Measurements from ENCODE around the gene IQGAP3. TPM values are rescaled to one million over a fixed set of nuclear protein-coding genes. Genes with fewer than 3 reads are reported as not detected.

IQGAP3 gene
- total and polyA plus RNA-seq, 2 experiments from 2014 or later = 11.9 to 31.8 TPM

GRCh38 chr1:156477526-156478249 is 94.7 kb downstream of the IQGAP3 start:
- Histone ChIP-seq H3K4me1 (ENCODE audit: insufficient read depth) (peaks cover 19% of the 10 kb centered on the region), H2AFZ (no peak overlapping the region), H3K9me2 (ENCODE audit: insufficient read depth) (no peaks in the 10 kb centered on the region), H3K27ac (ENCODE audit: low read depth) (no peak overlapping the region), H3K4me2 (no peak overlapping the region), H3K4me3 (no peak overlapping the region), H3K36me3 (ENCODE audit: insufficient read depth) (peaks cover 10% of the 10 kb centered on the region; the same call in 1 of the 2 replicates), H4K20me1 (replicated peaks; ENCODE audit: insufficient read depth) (no peaks in the 10 kb centered on the region; the same call in 1 of the 2 replicates), H3F3A (replicated peaks; ENCODE audit: low read depth) (peaks cover 17% of the 10 kb centered on the region; the same call in 1 of the 2 replicates), H3K79me2 (replicated peaks; ENCODE audit: insufficient read depth) (no peaks in the 10 kb centered on the region), H3K27me3 (ENCODE audit: insufficient read depth) (no peaks in the 10 kb centered on the region)
- Mint-ChIP-seq H3K27me3 (ENCODE audit: insufficient read depth, low read depth, poor library complexity) (peaks cover 29% of the 10 kb centered on the region), H3K9me3 (no peaks in the 10 kb centered on the region), H3K27ac (peak overlapping the region; percentile 60; the same call in 1 of the 2 replicates), H3K4me1 (peaks cover 37% of the 10 kb centered on the region), H3K4me3 (no peak overlapping the region), H3K36me3 (ENCODE audit: low read depth) (peaks cover 68% of the 10 kb centered on the region)
- no peak for ATAC-seq
- DNase-seq (ENCODE audit: low spot score) = no peak
- TF ChIP-seq ZNF114 (CRISPR knock-in tag; IDR thresholded peaks at IDR 0.05) (no peak), EZH2 (IDR thresholded peaks at IDR 0.05; ENCODE audit: low read depth, unreplicated experiment) (no peak), STAT1 (IDR thresholded peaks at IDR 0.05; ENCODE audit: unreplicated experiment) (no peak), NANOG (IDR thresholded peaks at IDR 0.05; ENCODE audit: borderline replicate concordance) (no peak)

DNA sequence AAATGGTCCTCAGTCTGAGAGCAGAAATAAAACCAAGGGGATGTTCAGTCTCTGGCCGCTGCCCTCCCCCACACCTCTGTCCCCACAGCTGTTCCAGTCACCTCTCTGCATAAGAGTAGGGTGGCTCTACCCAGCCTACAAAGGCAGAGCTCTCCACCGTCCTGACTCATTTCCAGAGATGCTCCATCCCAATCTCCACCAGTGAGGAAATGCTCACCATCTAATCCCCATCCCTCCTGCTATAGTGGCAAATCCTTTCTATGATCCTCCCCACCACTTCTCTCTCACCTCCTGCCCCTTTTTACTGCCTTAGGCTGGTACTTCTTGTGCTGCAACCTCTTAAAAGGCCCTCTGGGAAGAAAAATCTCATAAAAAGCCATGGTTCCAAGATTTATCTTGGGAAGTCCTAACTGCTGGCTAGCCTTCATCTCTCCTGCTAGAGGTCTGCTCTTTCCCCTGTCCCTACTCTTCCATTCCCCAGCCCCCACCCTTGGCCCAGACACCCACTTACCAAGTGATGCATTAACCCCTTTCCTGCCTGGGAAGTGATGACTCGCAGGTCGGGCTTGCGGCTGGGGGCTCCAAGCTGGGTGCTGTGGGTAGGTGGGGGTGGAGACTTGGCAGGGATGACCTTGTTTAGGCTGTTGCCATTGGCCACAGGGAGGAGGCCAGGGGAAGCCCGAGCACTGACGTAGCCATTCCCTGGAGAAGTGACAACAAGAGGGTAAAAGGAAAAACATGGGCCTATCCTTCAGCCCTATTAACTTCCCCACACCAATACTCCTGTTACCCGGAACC is 95.7 kb downstream of the IQGAP3 start:
- Mint-ChIP-seq H3K4me3 (no peak overlapping the region), H3K4me1 (peaks cover 31% of the 10 kb centered on the region), H3K27ac (peak overlapping the region; percentile 60; the same call in 1 of the 2 replicates), H3K27me3 (ENCODE audit: insufficient read depth, low read depth, poor library complexity) (peaks cover 29% of the 10 kb centered on the region), H3K9me3 (no peaks in the 10 kb centered on the region), H3K36me3 (ENCODE audit: low read depth) (peaks cover 62% of the 10 kb centered on the region)
- Histone ChIP-seq H3K27ac (ENCODE audit: low read depth) (peak overlapping the region; percentile 39; the same call in 1 of the 2 replicates), H3K4me2 (no peak overlapping the region), H3K36me3 (ENCODE audit: insufficient read depth) (peaks cover 5% of the 10 kb centered on the region; the same call in 1 of the 2 replicates), H3K4me3 (no peak overlapping the region), H2AFZ (no peak overlapping the region), H4K20me1 (replicated peaks; ENCODE audit: insufficient read depth) (no peaks in the 10 kb centered on the region; the same call in 1 of the 2 replicates), H3F3A (replicated peaks; ENCODE audit: low read depth) (peaks cover 14% of the 10 kb centered on the region; the same call in 1 of the 2 replicates), H3K4me1 (ENCODE audit: insufficient read depth) (peaks cover 14% of the 10 kb centered on the region), H3K79me2 (replicated peaks; ENCODE audit: insufficient read depth) (no peaks in the 10 kb centered on the region), H3K27me3 (ENCODE audit: insufficient read depth) (no peaks in the 10 kb centered on the region), H3K9me2 (ENCODE audit: insufficient read depth) (no peaks in the 10 kb centered on the region)
- DNase-seq (ENCODE audit: low spot score) = peak; percentile 47
- ATAC-seq = peak; percentile 36
- TF ChIP-seq ZNF114 (CRISPR knock-in tag; IDR thresholded peaks at IDR 0.05) (no peak), NANOG (IDR thresholded peaks at IDR 0.05; ENCODE audit: borderline replicate concordance) (no peak), EZH2phosphoT487 (IDR thresholded peaks at IDR 0.05; ENCODE audit: unreplicated experiment) (no peak), CREB1 (CRISPR knock-in tag; IDR thresholded peaks at IDR 0.05; ENCODE audit: low read depth) (no peak), JUNB (IDR thresholded peaks at IDR 0.05; ENCODE audit: unreplicated experiment) (no peak), STAT1 (IDR thresholded peaks at IDR 0.05; ENCODE audit: unreplicated experiment) (no peak), POLR2AphosphoS5 (IDR thresholded peaks at IDR 0.05; ENCODE audit: low read depth) (no peak)
- TF ChIP-seq, protein P1, sequence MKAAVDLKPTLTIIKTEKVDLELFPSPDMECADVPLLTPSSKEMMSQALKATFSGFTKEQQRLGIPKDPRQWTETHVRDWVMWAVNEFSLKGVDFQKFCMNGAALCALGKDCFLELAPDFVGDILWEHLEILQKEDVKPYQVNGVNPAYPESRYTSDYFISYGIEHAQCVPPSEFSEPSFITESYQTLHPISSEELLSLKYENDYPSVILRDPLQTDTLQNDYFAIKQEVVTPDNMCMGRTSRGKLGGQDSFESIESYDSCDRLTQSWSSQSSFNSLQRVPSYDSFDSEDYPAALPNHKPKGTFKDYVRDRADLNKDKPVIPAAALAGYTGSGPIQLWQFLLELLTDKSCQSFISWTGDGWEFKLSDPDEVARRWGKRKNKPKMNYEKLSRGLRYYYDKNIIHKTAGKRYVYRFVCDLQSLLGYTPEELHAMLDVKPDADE (IDR thresholded peaks at IDR 0.05) = no peak
- TF ChIP-seq, protein P2, sequence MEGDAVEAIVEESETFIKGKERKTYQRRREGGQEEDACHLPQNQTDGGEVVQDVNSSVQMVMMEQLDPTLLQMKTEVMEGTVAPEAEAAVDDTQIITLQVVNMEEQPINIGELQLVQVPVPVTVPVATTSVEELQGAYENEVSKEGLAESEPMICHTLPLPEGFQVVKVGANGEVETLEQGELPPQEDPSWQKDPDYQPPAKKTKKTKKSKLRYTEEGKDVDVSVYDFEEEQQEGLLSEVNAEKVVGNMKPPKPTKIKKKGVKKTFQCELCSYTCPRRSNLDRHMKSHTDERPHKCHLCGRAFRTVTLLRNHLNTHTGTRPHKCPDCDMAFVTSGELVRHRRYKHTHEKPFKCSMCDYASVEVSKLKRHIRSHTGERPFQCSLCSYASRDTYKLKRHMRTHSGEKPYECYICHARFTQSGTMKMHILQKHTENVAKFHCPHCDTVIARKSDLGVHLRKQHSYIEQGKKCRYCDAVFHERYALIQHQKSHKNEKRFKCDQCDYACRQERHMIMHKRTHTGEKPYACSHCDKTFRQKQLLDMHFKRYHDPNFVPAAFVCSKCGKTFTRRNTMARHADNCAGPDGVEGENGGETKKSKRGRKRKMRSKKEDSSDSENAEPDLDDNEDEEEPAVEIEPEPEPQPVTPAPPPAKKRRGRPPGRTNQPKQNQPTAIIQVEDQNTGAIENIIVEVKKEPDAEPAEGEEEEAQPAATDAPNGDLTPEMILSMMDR (conservative IDR thresholded peaks at IDR 0.05; ENCODE audit: low read depth in 2 of 2) = no peak

Measured in GM23338 (cell line).